HepG2 (cell line): Measurements from ENCODE around the gene PRKCZ. TPM values are rescaled to one million over a fixed set of nuclear protein-coding genes. Genes with fewer than 3 reads are reported as not detected.

ENCODE experiments used
- ARNTL ChIP-seq: sonication (generic); formaldehyde crosslinking; IDR thresholded peaks from 2 replicates; pipeline ENCODE4 v1.4.0; 2020; ENCODE audit warnings: mild to moderate bottlenecking, missing genetic modification reagents
- CBX5 ChIP-seq: sonication (generic); formaldehyde crosslinking; IDR thresholded peaks from 2 replicates; pipeline ENCODE4 v1.4.0; 2020; ENCODE audit warnings: missing genetic modification reagents, borderline replicate concordance
- DR1 ChIP-seq: sonication (generic); formaldehyde crosslinking; IDR thresholded peaks from 2 replicates; pipeline ENCODE4 v1.8.0; 2021; ENCODE audit warnings: mild to moderate bottlenecking, missing genetic modification reagents, inconsistent platforms
- HDAC1 ChIP-seq: sonication (generic); formaldehyde crosslinking; IDR thresholded peaks from 2 replicates; pipeline ENCODE4 v1.5.1; 2020; ENCODE audit warnings: mild to moderate bottlenecking, missing genetic modification reagents
- HMG20B ChIP-seq: conservative IDR thresholded peaks from 2 replicates; pipeline ENCODE4 v1.6.1; 2016; ENCODE audit warnings: missing genetic modification reagents, missing compliant biosample characterization
- HNRNPL ChIP-seq: fragments of 200-400 bp; formaldehyde crosslinking; IDR thresholded peaks from 2 replicates; pipeline ENCODE4 v1.6.1; 2017; ENCODE audit warnings: mild to moderate bottlenecking, low read depth, low read length
- HNRNPLL ChIP-seq: fragments of 200-400 bp; formaldehyde crosslinking; IDR thresholded peaks from 2 replicates; pipeline ENCODE4 v1.6.1; 2017; ENCODE audit warnings: mild to moderate bottlenecking, low read depth, low read length; ENCODE audit not compliant: poor library complexity, severe bottlenecking
- HOXA3 ChIP-seq: sonication (generic); formaldehyde crosslinking; IDR thresholded peaks from 2 replicates; pipeline ENCODE4 v1.5.0; 2020; ENCODE audit warnings: missing genetic modification reagents
- JUN ChIP-seq: sonication (generic); formaldehyde crosslinking; IDR thresholded peaks from 2 replicates; pipeline ENCODE4 v1.4.0; 2020; ENCODE audit warnings: mild to moderate bottlenecking, missing genetic modification reagents
- KLF11 ChIP-seq: IDR thresholded peaks from 2 replicates; pipeline ENCODE4 v1.6.1; 2016; ENCODE audit warnings: missing compliant biosample characterization
- MED13 ChIP-seq: sonication (generic); formaldehyde crosslinking; IDR thresholded peaks from 2 replicates; pipeline ENCODE4 v1.5.0; 2020; ENCODE audit warnings: missing genetic modification reagents
- MIER3 ChIP-seq: IDR thresholded peaks from 2 replicates; pipeline ENCODE4 v1.6.1; 2016; ENCODE audit warnings: missing compliant biosample characterization, borderline replicate concordance
- PHF21A ChIP-seq: sonication (generic); formaldehyde crosslinking; IDR thresholded peaks from 2 replicates; pipeline ENCODE4 v1.5.0; 2020; ENCODE audit warnings: mild to moderate bottlenecking, missing genetic modification reagents
- POLR2AphosphoS2 ChIP-seq: IDR thresholded peaks from 2 replicates; pipeline ENCODE4 v1.6.1; 2011; ENCODE audit warnings: low read depth, low read length, improper control_type of control experiment
- SNRNP70 ChIP-seq: fragments of 200-400 bp; formaldehyde crosslinking; IDR thresholded peaks from 2 replicates; pipeline ENCODE4 v1.6.1; 2017; ENCODE audit warnings: mild to moderate bottlenecking, low read depth, low read length, moderate library complexity
- TAF1 ChIP-seq: sonication (generic); formaldehyde crosslinking; IDR thresholded peaks from 2 replicates; pipeline ENCODE4 v1.4.0; 2020; ENCODE audit warnings: missing genetic modification reagents
- ZFY ChIP-seq: sonication (generic); formaldehyde crosslinking; IDR thresholded peaks from 2 replicates; pipeline ENCODE4 v1.4.0; 2020; ENCODE audit warnings: missing genetic modification reagents
- ZNF12 ChIP-seq: sonication (generic); formaldehyde crosslinking; IDR thresholded peaks from 2 replicates; pipeline ENCODE4 v1.5.0; 2020; ENCODE audit warnings: missing genetic modification reagents
- ZNF230 ChIP-seq: sonication (generic); formaldehyde crosslinking; IDR thresholded peaks from 2 replicates; pipeline ENCODE4 v1.4.0; 2020; ENCODE audit warnings: mild to moderate bottlenecking, missing genetic modification reagents
- ZNF317 ChIP-seq: sonication (generic); formaldehyde crosslinking; IDR thresholded peaks from 2 replicates; pipeline ENCODE4 v1.5.0; 2020; ENCODE audit warnings: mild to moderate bottlenecking, missing genetic modification reagents
- ZNF329 ChIP-seq: sonication (generic); formaldehyde crosslinking; IDR thresholded peaks from 2 replicates; pipeline ENCODE4 v1.9.0; 2021; ENCODE audit warnings: low read depth, mild to moderate bottlenecking, missing genetic modification reagents
- ZNF383 ChIP-seq: sonication (generic); formaldehyde crosslinking; IDR thresholded peaks from 2 replicates; pipeline ENCODE4 v1.4.0; 2020; ENCODE audit warnings: missing genetic modification reagents, mild to moderate bottlenecking, borderline replicate concordance
- ZNF501 ChIP-seq: sonication (generic); formaldehyde crosslinking; IDR thresholded peaks from 2 replicates; pipeline ENCODE4 v1.5.1; 2020; ENCODE audit warnings: mild to moderate bottlenecking, moderate library complexity, missing genetic modification reagents
- ZNF724P ChIP-seq: sonication (generic); formaldehyde crosslinking; IDR thresholded peaks from 2 replicates; pipeline ENCODE4 v1.8.0; 2022; ENCODE audit warnings: missing genetic modification reagents, borderline replicate concordance
- polyA plus RNA-seq, 8 experiments: library from polyadenylated mRNA; depleted of rRNA in 3 of 8; stranded (reverse) in 7 of 8; unstranded in 1 of 8; fragments of >200 nt; fragmentation: Illumina TruSeq in 4 of 8; extraction: Trizol in 4 of 8; gene quantifications; 2 replicates each; pipeline versions ENCODE4 v1.2.1 to v1.2.3, GENCODE V29; 2011 to 2016; ENCODE audit warnings: low read depth in 4 of 8, missing spikeins in 1 of 8, mixed read lengths in 1 of 8; ENCODE audit not compliant: insufficient read depth in 1 of 8
- total RNA-seq, 5 experiments: library from RNA; depleted of rRNA; stranded (reverse); fragments of >200 nt; fragmentation: Illumina TruSeq; extraction: Trizol; gene quantifications; 2 replicates each; pipeline ENCODE4 v1.2.3, GENCODE V29; 2016; ENCODE audit warnings: low read depth in 1 of 5
- TF ChIP-seq, protein P1 (sequence below): sonication (generic); formaldehyde crosslinking; IDR thresholded peaks from 2 replicates; pipeline ENCODE4 v1.4.0; 2020; ENCODE audit warnings: mild to moderate bottlenecking, missing genetic modification reagents
- TF ChIP-seq, protein P2 (sequence below): sonication (generic); formaldehyde crosslinking; IDR thresholded peaks from 2 replicates; pipeline ENCODE4 v1.4.0; 2020; ENCODE audit warnings: missing genetic modification reagents
- TF ChIP-seq, protein P3 (sequence below): sonication (generic); formaldehyde crosslinking; IDR thresholded peaks from 2 replicates; pipeline ENCODE4 v1.5.0; 2020; ENCODE audit warnings: mild to moderate bottlenecking, missing genetic modification reagents, borderline replicate concordance
- TF ChIP-seq, protein P4 (sequence below): sonication (generic); formaldehyde crosslinking; IDR thresholded peaks from 2 replicates; pipeline ENCODE4 v1.5.0; 2020; ENCODE audit warnings: missing genetic modification reagents

The PRKCZ gene
- total and polyA plus RNA-seq, 2 of the 13 experiments (the other 11 are each of a cell fraction or from before 2014, with no cell fraction given): 34.7 to 85.2 TPM

DNA sequence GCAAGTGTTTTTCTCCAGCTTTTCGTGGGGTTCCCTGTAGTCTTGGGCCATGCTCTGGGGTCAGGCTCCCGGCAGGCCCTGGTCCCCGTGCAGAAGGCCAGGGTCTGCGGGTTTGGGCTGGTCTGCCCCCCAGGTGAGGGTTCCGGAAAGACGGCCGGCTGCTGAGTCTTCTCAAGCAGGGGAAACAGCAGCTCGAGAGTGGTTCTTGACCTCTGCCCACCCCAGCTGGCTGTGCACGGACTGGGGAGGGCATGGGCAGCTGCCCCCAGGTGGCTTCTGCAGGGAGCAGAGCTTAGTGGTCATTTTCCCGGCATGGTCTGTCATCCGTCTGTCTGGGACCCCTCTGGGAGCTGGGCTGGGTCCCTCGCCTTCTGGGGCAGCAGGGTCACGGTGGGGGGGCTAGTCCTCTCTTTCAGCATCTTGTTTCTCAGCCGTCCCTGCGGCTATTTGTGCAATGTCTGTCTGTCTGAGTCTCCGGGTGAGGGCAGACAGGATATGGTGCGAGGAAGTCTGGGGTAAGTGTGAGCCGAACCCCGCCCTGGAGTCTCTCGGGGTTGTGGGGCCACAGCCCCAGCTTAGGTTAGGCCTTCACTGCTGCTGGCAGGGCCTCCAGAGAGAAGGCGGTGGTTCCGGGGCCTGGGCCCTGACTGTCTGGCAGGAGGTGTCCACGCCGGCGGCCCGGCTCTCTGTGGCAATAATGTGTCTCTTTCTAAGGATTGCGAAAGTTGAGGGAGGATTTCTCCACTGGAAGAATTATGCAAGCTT lies 184.0 kb downstream of the PRKCZ start (continued):
- peak; percentile 36; the same call in 1 of the 2 replicates for TF ChIP-seq CBX5 (CRISPR knock-in tag)
- 0 out of 2 replicates have a peak, but pooled peaks have one; percentile 54 for TF ChIP-seq ARNTL
- TF ChIP-seq, protein P1, sequence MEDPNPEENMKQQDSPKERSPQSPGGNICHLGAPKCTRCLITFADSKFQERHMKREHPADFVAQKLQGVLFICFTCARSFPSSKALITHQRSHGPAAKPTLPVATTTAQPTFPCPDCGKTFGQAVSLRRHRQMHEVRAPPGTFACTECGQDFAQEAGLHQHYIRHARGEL (CRISPR knock-in tag): no peak
- peak; percentile 78; the same call in 1 of the 2 replicates for TF ChIP-seq ZNF317 (CRISPR knock-in tag)
- TF ChIP-seq, protein P2, sequence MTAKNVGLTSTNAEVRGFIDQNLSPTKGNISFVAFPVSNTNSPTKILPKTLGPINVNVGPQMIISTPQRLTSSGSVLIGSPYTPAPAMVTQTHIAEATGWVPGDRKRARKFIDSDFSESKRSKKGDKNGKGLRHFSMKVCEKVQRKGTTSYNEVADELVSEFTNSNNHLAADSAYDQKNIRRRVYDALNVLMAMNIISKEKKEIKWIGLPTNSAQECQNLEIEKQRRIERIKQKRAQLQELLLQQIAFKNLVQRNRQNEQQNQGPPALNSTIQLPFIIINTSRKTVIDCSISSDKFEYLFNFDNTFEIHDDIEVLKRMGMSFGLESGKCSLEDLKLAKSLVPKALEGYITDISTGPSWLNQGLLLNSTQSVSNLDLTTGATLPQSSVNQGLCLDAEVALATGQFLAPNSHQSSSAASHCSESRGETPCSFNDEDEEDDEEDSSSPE (CRISPR knock-in tag): peak; percentile 34; the same call in 1 of the 2 replicates
- no peak for TF ChIP-seq ZNF724P
- no peak for TF ChIP-seq ZNF329 (CRISPR knock-in tag)
- TF ChIP-seq ZFY (CRISPR knock-in tag): peak; percentile 91
- TF ChIP-seq KLF11 (CRISPR knock-in tag): no peak
- TF ChIP-seq SNRNP70: no peak
- TF ChIP-seq JUN (CRISPR knock-in tag): peak; percentile 36; the same call in 1 of the 2 replicates
- TF ChIP-seq ZNF383: no peak
- TF ChIP-seq ZNF12: no peak
- no peak for TF ChIP-seq POLR2AphosphoS2
- TF ChIP-seq, protein P3, sequence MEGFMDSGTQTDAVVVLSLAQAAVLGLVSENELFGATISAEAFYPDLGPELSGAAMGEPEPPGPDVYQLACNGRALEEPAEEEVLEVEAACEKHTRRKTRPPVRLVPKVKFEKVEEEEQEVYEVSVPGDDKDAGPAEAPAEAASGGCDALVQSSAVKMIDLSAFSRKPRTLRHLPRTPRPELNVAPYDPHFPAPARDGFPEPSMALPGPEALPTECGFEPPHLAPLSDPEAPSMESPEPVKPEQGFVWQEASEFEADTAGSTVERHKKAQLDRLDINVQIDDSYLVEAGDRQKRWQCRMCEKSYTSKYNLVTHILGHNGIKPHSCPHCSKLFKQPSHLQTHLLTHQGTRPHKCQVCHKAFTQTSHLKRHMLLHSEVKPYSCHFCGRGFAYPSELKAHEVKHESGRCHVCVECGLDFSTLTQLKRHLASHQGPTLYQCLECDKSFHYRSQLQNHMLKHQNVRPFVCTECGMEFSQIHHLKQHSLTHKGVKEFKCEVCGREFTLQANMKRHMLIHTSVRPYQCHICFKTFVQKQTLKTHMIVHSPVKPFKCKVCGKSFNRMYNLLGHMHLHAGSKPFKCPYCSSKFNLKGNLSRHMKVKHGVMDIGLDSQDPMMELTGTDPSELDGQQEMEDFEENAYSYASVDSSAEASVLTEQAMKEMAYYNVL (CRISPR knock-in tag): peak; percentile 84
- peak; percentile 48 for TF ChIP-seq HNRNPLL
- peak; percentile 58; the same call in 1 of the 2 replicates for TF ChIP-seq ZNF501 (CRISPR knock-in tag)
- peak; percentile 19; the same call in 1 of the 2 replicates for TF ChIP-seq DR1 (CRISPR knock-in tag)
- TF ChIP-seq PHF21A (CRISPR knock-in tag): peak; percentile 90
- peak; percentile 69 for TF ChIP-seq HDAC1 (CRISPR knock-in tag)
- peak; percentile 80; the same call in 1 of the 2 replicates for TF ChIP-seq MED13 (CRISPR knock-in tag)
- peak; percentile 48 for TF ChIP-seq TAF1
- TF ChIP-seq HOXA3: peak; percentile 67
- TF ChIP-seq, protein P4, sequence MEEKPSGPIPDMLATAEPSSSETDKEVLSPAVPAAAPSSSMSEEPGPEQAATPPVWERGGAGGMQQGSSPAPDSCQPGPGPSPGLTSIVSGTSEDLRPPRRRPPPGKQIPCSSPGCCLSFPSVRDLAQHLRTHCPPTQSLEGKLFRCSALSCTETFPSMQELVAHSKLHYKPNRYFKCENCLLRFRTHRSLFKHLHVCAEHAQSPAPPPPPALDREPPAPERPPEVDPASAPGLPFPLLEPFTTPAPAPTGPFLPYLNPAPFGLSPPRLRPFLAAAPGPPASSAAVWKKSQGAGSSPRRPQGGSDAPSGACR (CRISPR knock-in tag): peak; percentile 74; the same call in 1 of the 2 replicates
- peak; percentile 91; the same call in 1 of the 2 replicates for TF ChIP-seq HNRNPL
- TF ChIP-seq HMG20B (CRISPR knock-in tag): peak; percentile 68
- TF ChIP-seq ZNF230 (CRISPR knock-in tag): no peak
- peak; percentile 52; the same call in 1 of the 2 replicates for TF ChIP-seq MIER3 (CRISPR knock-in tag)
